Glutamatergic neuron (in vitro differentiated cells): Measurements from ENCODE around the gene HNRNPH3. TPM values are rescaled to one million over a fixed set of nuclear protein-coding genes. Genes with fewer than 3 reads are reported as not detected.

Experiments
- DNase-seq: peaks from one replicate; pipeline ENCODE4 v3.0.0; 2022
- H3K27ac Mint-ChIP-seq: one replicate; pipeline ENCODE4 v1.8.0; 2020; ENCODE audit warnings: mild to moderate bottlenecking, mixed read lengths, inconsistent platforms; ENCODE audit not compliant: unreplicated experiment
- H3K27me3 Mint-ChIP-seq: one replicate; pipeline ENCODE4 v1.8.0; 2020; ENCODE audit warnings: mild to moderate bottlenecking, moderate library complexity, mixed read lengths, inconsistent platforms; ENCODE audit not compliant: unreplicated experiment
- H3K36me3 Mint-ChIP-seq: one replicate; pipeline ENCODE4 v1.8.0; 2020; ENCODE audit warnings: mild to moderate bottlenecking, mixed read lengths, inconsistent platforms; ENCODE audit not compliant: unreplicated experiment
- H3K4me1 Mint-ChIP-seq: one replicate; pipeline ENCODE4 v1.8.0; 2020; ENCODE audit warnings: mild to moderate bottlenecking, low read depth, mixed read lengths, inconsistent platforms; ENCODE audit not compliant: unreplicated experiment
- H3K4me3 Mint-ChIP-seq: one replicate; pipeline ENCODE4 v1.8.0; 2020; ENCODE audit warnings: mild to moderate bottlenecking, mixed read lengths, inconsistent platforms; ENCODE audit not compliant: unreplicated experiment
- H3K9me3 Mint-ChIP-seq: one replicate; pipeline ENCODE4 v1.8.0; 2020; ENCODE audit warnings: mild to moderate bottlenecking, moderate library complexity, mixed read lengths, inconsistent platforms; ENCODE audit not compliant: unreplicated experiment
- CTCF ChIP-seq: fragments of 200-600 bp; sonication (generic); IDR thresholded peaks from one replicate; pipeline ENCODE4 v1.5.0; 2021; ENCODE audit not compliant: partially characterized antibody, unreplicated experiment
- total RNA-seq: library from RNA; stranded (reverse); fragmentation: NEBNext Ultra II Directional; extraction: Animal tissue kit (Norgen Biotek cat#: 25700); gene quantifications from one replicate; pipeline ENCODE4 v1.2.1, GENCODE V29; 2021; ENCODE audit not compliant: unreplicated experiment

HNRNPH3 gene
- total RNA-seq, 1 donor from 2014 or later: 194 TPM

GRCh38 chr10:68346774-68347173, 14.9 kb downstream of the HNRNPH3 start:
- Mint-ChIP-seq H3K36me3 (no peaks in the 10 kb centered on the region), H3K4me1 (no peaks in the 10 kb centered on the region), H3K27ac (no peak overlapping the region), H3K9me3 (peaks cover 1% of the 10 kb centered on the region), H3K27me3 (peaks cover under 1% of the 10 kb centered on the region), H3K4me3 (no peak overlapping the region)
- DNase-seq: no peak
- TF ChIP-seq CTCF: no peak

GRCh38 chr10:68348265-68348741, 16.4 kb downstream of the HNRNPH3 start:
- Mint-ChIP-seq H3K4me3 (no peak overlapping the region), H3K4me1 (no peaks in the 10 kb centered on the region), H3K9me3 (peaks cover 1% of the 10 kb centered on the region), H3K27ac (no peak overlapping the region), H3K36me3 (no peaks in the 10 kb centered on the region), H3K27me3 (peaks cover 2% of the 10 kb centered on the region)
- DNase-seq: peak; percentile 50
- peak; percentile 82 for TF ChIP-seq CTCF

- no peak for DNase-seq
- no peak for TF ChIP-seq CTCF
- peaks cover 2% of the 10 kb centered on the region for H3K27me3 Mint-ChIP-seq
- no peaks in the 10 kb centered on the region for H3K4me1 Mint-ChIP-seq
- no peak overlapping the region for H3K4me3 Mint-ChIP-seq
- H3K27ac Mint-ChIP-seq: no peak overlapping the region
- no peaks in the 10 kb centered on the region for H3K9me3 Mint-ChIP-seq
- no peaks in the 10 kb centered on the region for H3K36me3 Mint-ChIP-seq
Measured at GRCh38 chr10:68353537-68353936, 21.7 kb downstream of the HNRNPH3 start.

- H3K27me3 Mint-ChIP-seq: no peaks in the 10 kb centered on the region
- TF ChIP-seq CTCF: no peak
- no peaks in the 10 kb centered on the region for H3K4me1 Mint-ChIP-seq
- H3K9me3 Mint-ChIP-seq: no peaks in the 10 kb centered on the region
- DNase-seq: no peak
- no peak overlapping the region for H3K4me3 Mint-ChIP-seq
- H3K27ac Mint-ChIP-seq: no peak overlapping the region
- H3K36me3 Mint-ChIP-seq: no peaks in the 10 kb centered on the region
Measured at GRCh38 chr10:68359189-68359588, 27.3 kb downstream of the HNRNPH3 start.

GRCh38 chr10:68362590-68362989, 30.7 kb downstream of the HNRNPH3 start:
- no peak for DNase-seq
- H3K27me3 Mint-ChIP-seq: no peaks in the 10 kb centered on the region
- H3K4me3 Mint-ChIP-seq: no peak overlapping the region
- H3K36me3 Mint-ChIP-seq: no peaks in the 10 kb centered on the region
- no peaks in the 10 kb centered on the region for H3K9me3 Mint-ChIP-seq
- H3K4me1 Mint-ChIP-seq: no peaks in the 10 kb centered on the region
- TF ChIP-seq CTCF: no peak
- no peak overlapping the region for H3K27ac Mint-ChIP-seq
